IMR-90 (cell line): ENCODE results near the gene C2. TPM values are rescaled to one million over a fixed set of nuclear protein-coding genes. Genes with fewer than 3 reads are reported as not detected.

Experiments
- ATAC-seq: fragments of 200-7000 bp; cut with Tn5 transposase; 2 replicates; pipeline ENCODE4 v1.9.1; 2020; ENCODE audit warnings: low read depth, mild to moderate bottlenecking, moderate library complexity
- BruUV-seq: library from RNA; stranded (reverse); fragments of 400-500 nt; replicated peaks from 2 replicates; lab custom pipeline; 2021; lab: Mats Ljungman, UMichigan
- CTCF ChIA-PET: fragments of 300-600 bp; formaldehyde crosslinking; extraction: SDS; loops from one replicate; lab custom pipeline; 2021; ENCODE audit warnings: antibody characterized with exemption; lab: Yijun Ruan, JAX
- POLR2A ChIA-PET: fragments of 300-600 bp; sonication (Branson Sonifier 250); formaldehyde crosslinking; loops from one replicate; lab custom pipeline; 2022; ENCODE audit warnings: antibody characterized with exemption; ENCODE audit not compliant: unreplicated experiment; lab: Charles Lee
- DNase-seq: peaks from one replicate; pipeline ENCODE4 v3.0.0; 2013
- H2AFZ ChIP-seq: replicated peaks from 2 replicates; pipeline ENCODE3; 2013; ENCODE audit warnings: low read length, mild to moderate bottlenecking; ENCODE audit not compliant: poor library complexity
- H2AK5ac ChIP-seq: 2 replicates; pipeline ENCODE4 v1.6.1; 2013; ENCODE audit warnings: low read depth, low read length, inconsistent platforms
- H2AK9ac ChIP-seq: replicated peaks from 2 replicates; pipeline ENCODE3; 2013; ENCODE audit warnings: mild to moderate bottlenecking, low read depth, low read length, moderate library complexity; ENCODE audit not compliant: poor library complexity
- H2BK120ac ChIP-seq: 2 replicates; pipeline ENCODE4 v1.6.1; 2013; ENCODE audit warnings: low read depth, low read length, inconsistent platforms
- H2BK15ac ChIP-seq: 3 replicates; pipeline ENCODE4 v1.6.1; 2013; ENCODE audit warnings: low read depth, low read length, inconsistent platforms
- H2BK20ac ChIP-seq: 2 replicates; pipeline ENCODE4 v1.6.1; 2013; ENCODE audit warnings: low read depth, mild to moderate bottlenecking, inconsistent platforms, low read length, moderate library complexity
- H2BK5ac ChIP-seq: 2 replicates; pipeline ENCODE4 v1.6.1; 2013; ENCODE audit warnings: mild to moderate bottlenecking, low read depth, low read length, inconsistent platforms; ENCODE audit not compliant: poor library complexity, severe bottlenecking
- H3K14ac ChIP-seq: replicated peaks from 2 replicates; pipeline ENCODE4 v1.6.1; 2013; ENCODE audit warnings: low read depth, low read length, inconsistent platforms
- H3K18ac ChIP-seq: 2 replicates; pipeline ENCODE4 v1.6.1; 2013; ENCODE audit warnings: low read depth, low read length, control low read depth
- H3K23ac ChIP-seq: 2 replicates; pipeline ENCODE4 v1.6.1; 2013; ENCODE audit warnings: low read depth, low read length, inconsistent platforms
- H3K27ac ChIP-seq: 2 replicates; pipeline ENCODE4 v1.5.1; 2013; ENCODE audit warnings: mild to moderate bottlenecking, control low read depth, low read length; ENCODE audit not compliant: insufficient read depth
- H3K27me3 ChIP-seq: 2 replicates; pipeline ENCODE4 v1.6.1; 2013; ENCODE audit warnings: low read length; ENCODE audit not compliant: control insufficient read depth, insufficient read depth
- H3K36me3 ChIP-seq: 2 replicates; pipeline ENCODE4 v1.6.1; 2013; ENCODE audit warnings: low read length, mixed read lengths; ENCODE audit not compliant: control insufficient read depth, insufficient read depth
- H3K4ac ChIP-seq: 2 replicates; pipeline ENCODE4 v1.6.1; 2013; ENCODE audit warnings: low read depth, low read length, inconsistent platforms
- H3K4me1 ChIP-seq: 2 replicates; pipeline ENCODE4 v1.6.1; 2013; ENCODE audit warnings: low read length, mixed read lengths; ENCODE audit not compliant: control insufficient read depth, insufficient read depth
- H3K4me2 ChIP-seq: 2 replicates; pipeline ENCODE4 v1.6.1; 2013; ENCODE audit warnings: low read depth, mild to moderate bottlenecking, control low read depth, low read length, moderate library complexity
- H3K4me3 ChIP-seq: 2 replicates; pipeline ENCODE4 v1.5.1; 2013; ENCODE audit warnings: low read depth, mild to moderate bottlenecking, control low read depth, low read length, moderate library complexity; ENCODE audit not compliant: insufficient read depth
- H3K56ac ChIP-seq: 2 replicates; pipeline ENCODE4 v1.6.1; 2013; ENCODE audit warnings: low read length, inconsistent platforms; ENCODE audit not compliant: insufficient read depth; ENCODE audit errors: extremely low read depth
- H3K79me1 ChIP-seq, 2 experiments: 2 replicates each; pipeline ENCODE4 v1.6.1; 2013; ENCODE audit warnings: low read length in 2 of 2, inconsistent platforms in 1 of 2, low read depth in 1 of 2
- H3K9ac ChIP-seq: 2 replicates; pipeline ENCODE4 v1.6.1; 2013; ENCODE audit warnings: low read depth, low read length, control low read depth
- H3K9me1 ChIP-seq: 2 replicates; pipeline ENCODE4 v1.6.1; 2013; ENCODE audit warnings: low read length, inconsistent platforms; ENCODE audit not compliant: insufficient read depth
- H3K9me3 ChIP-seq: 2 replicates; pipeline ENCODE4 v1.6.1; 2013; ENCODE audit warnings: low read length; ENCODE audit not compliant: control insufficient read depth, insufficient read depth
- H4K20me1 ChIP-seq: 2 replicates; pipeline ENCODE4 v1.6.1; 2013; ENCODE audit warnings: low read length, inconsistent platforms; ENCODE audit not compliant: insufficient read depth
- H4K5ac ChIP-seq: 2 replicates; pipeline ENCODE4 v1.6.1; 2013; ENCODE audit warnings: mild to moderate bottlenecking, low read depth, low read length, control low read depth
- H4K8ac ChIP-seq, 2 experiments: 2 replicates each; pipeline ENCODE4 v1.6.1; 2013; ENCODE audit warnings: low read depth in 2 of 2, low read length in 2 of 2, control low read depth in 1 of 2, inconsistent platforms in 1 of 2
- H4K91ac ChIP-seq: 2 replicates; pipeline ENCODE4 v1.6.1; 2013; ENCODE audit warnings: low read depth, low read length, inconsistent platforms; ENCODE audit not compliant: insufficient read depth
- BHLHE40 ChIP-seq: fragments of 150-350 bp; IDR thresholded peaks from 2 replicates; pipeline ENCODE4 v1.6.1; 2016; ENCODE audit warnings: mild to moderate bottlenecking, low read depth, low read length
- CHD1 ChIP-seq: IDR thresholded peaks from 2 replicates; pipeline ENCODE4 v1.6.1; 2012; ENCODE audit warnings: low read depth, low read length, improper control_type of control experiment
- ELK1 ChIP-seq: fragments of 150-350 bp; IDR thresholded peaks from 2 replicates; pipeline ENCODE4 v1.6.1; 2016; ENCODE audit warnings: low read depth, mild to moderate bottlenecking, low read length, moderate library complexity, borderline replicate concordance
- FOS ChIP-seq: fragments of 150-350 bp; IDR thresholded peaks from 2 replicates; pipeline ENCODE4 v1.6.1; 2016; ENCODE audit warnings: low read depth, low read length
- MAFK ChIP-seq: IDR thresholded peaks from 2 replicates; pipeline ENCODE4 v1.6.1; 2012; ENCODE audit warnings: low read depth, low read length, improper control_type of control experiment
- MAZ ChIP-seq: IDR thresholded peaks from 2 replicates; pipeline ENCODE4 v1.6.1; 2012; ENCODE audit warnings: low read depth, mild to moderate bottlenecking, low read length, improper control_type of control experiment, moderate library complexity, borderline replicate concordance
- MXI1 ChIP-seq: IDR thresholded peaks from 2 replicates; pipeline ENCODE4 v1.6.1; 2012; ENCODE audit warnings: low read depth, mild to moderate bottlenecking, low read length, moderate library complexity, borderline replicate concordance
- NFE2L2 ChIP-seq: fragments of 150-350 bp; IDR thresholded peaks from 2 replicates; pipeline ENCODE4 v1.6.1; 2016; ENCODE audit warnings: low read depth, mild to moderate bottlenecking, low read length
- POLR2A ChIP-seq: IDR thresholded peaks from 2 replicates; pipeline ENCODE4 v1.6.1; 2012; ENCODE audit warnings: mild to moderate bottlenecking, low read depth, low read length
- RAD21 ChIP-seq: IDR thresholded peaks from 2 replicates; pipeline ENCODE4 v1.6.1; 2012; ENCODE audit warnings: low read length, improper control_type of control experiment
- RCOR1 ChIP-seq: IDR thresholded peaks from 2 replicates; pipeline ENCODE4 v1.6.1; 2012; ENCODE audit warnings: mild to moderate bottlenecking, low read length, improper control_type of control experiment; ENCODE audit not compliant: insufficient replicate concordance
- RFX5 ChIP-seq: IDR thresholded peaks from 2 replicates; pipeline ENCODE4 v1.8.0; 2012; ENCODE audit warnings: low read depth, mild to moderate bottlenecking, low read length, moderate library complexity
- SMC3 ChIP-seq: fragments of 150-350 bp; IDR thresholded peaks from 2 replicates; pipeline ENCODE4 v1.6.1; 2016; ENCODE audit warnings: low read depth, mild to moderate bottlenecking, antibody characterized with exemption, low read length, moderate library complexity
- USF2 ChIP-seq: fragments of 150-350 bp; IDR thresholded peaks from 2 replicates; pipeline ENCODE4 v1.6.1; 2017; ENCODE audit warnings: mild to moderate bottlenecking, antibody characterized with exemption, low read length, low read depth
- WGBS, 2 experiments: methylation state at CpG; one replicate each; pipeline versions ENCODE4 v1.1.5 to v1.1.7; 2013; ENCODE audit warnings: missing lambda C conversion rate in 2 of 2; ENCODE audit not compliant: insufficient read length in 1 of 2; ENCODE audit errors: extremely low coverage in 2 of 2; 5-methylcytosine and 5-hydroxymethylcytosine counted together
- dilution Hi-C: fragments of 300-500 bp; cut with HindIII; formaldehyde crosslinking; loops from one replicate; pipeline ENCODE4 v1.14.3; 2018; ENCODE audit warnings: low sequenced_read_pairs; ENCODE audit not compliant: unreplicated experiment
- in situ Hi-C: fragments of 300-500 bp; cut with MboI; formaldehyde crosslinking; loops from 3 replicates; pipeline ENCODE4 v1.14.3; 2019; ENCODE audit warnings: low sequenced_read_pairs, inconsistent platforms, mixed read lengths
- intact Hi-C: fragments of 100-400 bp; cut with micrococcal nuclease; formaldehyde crosslinking; loops from 2 replicates; pipeline ENCODE4 v1.10.0; 2022
- polyA plus RNA-seq, 3 experiments: library from polyadenylated mRNA; depleted of rRNA; stranded (reverse); fragments of >200 nt; gene quantifications; 2 replicates each; pipeline ENCODE4 v1.2.3, GENCODE V29; 2012; ENCODE audit warnings: low replicate concordance in 1 of 3
- total RNA-seq: library from RNA; depleted of rRNA; stranded (reverse); fragments of >200 nt; gene quantifications from 2 replicates; pipeline ENCODE4 v1.2.3, GENCODE V29; 2012
- TF ChIP-seq, protein P1 (sequence below): conservative IDR thresholded peaks from 2 replicates; pipeline ENCODE4 v1.5.1; 2012; ENCODE audit warnings: mild to moderate bottlenecking, low read depth, low read length, improper control_type of control experiment

Gene C2
- total and polyA plus RNA-seq, 2 of the 4 experiments (the other 2 are of a cell fraction) = 0.18 to 0.19 TPM

GRCh38 chr6:31878222-31878621, 49.3 kb upstream of the C2 start (continued):
- TF ChIP-seq, protein P1, sequence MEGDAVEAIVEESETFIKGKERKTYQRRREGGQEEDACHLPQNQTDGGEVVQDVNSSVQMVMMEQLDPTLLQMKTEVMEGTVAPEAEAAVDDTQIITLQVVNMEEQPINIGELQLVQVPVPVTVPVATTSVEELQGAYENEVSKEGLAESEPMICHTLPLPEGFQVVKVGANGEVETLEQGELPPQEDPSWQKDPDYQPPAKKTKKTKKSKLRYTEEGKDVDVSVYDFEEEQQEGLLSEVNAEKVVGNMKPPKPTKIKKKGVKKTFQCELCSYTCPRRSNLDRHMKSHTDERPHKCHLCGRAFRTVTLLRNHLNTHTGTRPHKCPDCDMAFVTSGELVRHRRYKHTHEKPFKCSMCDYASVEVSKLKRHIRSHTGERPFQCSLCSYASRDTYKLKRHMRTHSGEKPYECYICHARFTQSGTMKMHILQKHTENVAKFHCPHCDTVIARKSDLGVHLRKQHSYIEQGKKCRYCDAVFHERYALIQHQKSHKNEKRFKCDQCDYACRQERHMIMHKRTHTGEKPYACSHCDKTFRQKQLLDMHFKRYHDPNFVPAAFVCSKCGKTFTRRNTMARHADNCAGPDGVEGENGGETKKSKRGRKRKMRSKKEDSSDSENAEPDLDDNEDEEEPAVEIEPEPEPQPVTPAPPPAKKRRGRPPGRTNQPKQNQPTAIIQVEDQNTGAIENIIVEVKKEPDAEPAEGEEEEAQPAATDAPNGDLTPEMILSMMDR = no peak
- no peak for TF ChIP-seq CHD1
- TF ChIP-seq SMC3 = no peak

DNA sequence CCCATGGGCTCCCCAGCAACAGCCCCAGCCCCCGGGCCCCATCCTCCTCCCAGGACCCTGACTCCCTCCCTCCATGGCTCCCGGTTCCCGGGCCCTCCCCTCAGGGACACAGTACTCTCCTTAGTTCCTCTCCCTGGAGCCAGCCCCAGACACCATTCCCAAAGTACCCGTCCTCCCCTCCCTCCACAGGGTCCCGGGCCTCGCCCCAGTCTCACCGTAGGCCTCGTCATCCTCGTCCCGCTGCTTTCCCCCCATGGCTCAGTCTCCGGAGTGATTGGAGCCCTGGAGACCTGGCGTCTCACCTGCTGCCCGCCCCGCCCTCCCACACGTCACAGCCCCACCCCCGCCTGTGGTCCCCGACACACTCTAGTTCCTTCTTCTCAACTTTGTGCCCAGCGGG, 48.8 kb upstream of the C2 start, which contains the start of gene SLC44A4:
SLC44A4 (minus strand) TSS at position 272 of the 400 bp plus-strand sequence; CDS start at position 255, 17 bp downstream.
- dilution Hi-C loops (no loop called here), intact Hi-C loops (no loop called here), in situ Hi-C loops (no loop called here)
- H2BK20ac ChIP-seq = no peak within 1 kb of the TSS
- H3K4me1 ChIP-seq = peaks cover 10% of the 10 kb centered on the region
- H3K23ac ChIP-seq = no peak within 1 kb of the TSS
- no peak within 1 kb of the TSS for H4K91ac ChIP-seq
- no peak within 1 kb of the TSS for H3K4me3 ChIP-seq
- CTCF ChIA-PET = no interaction called here
- no peak within 1 kb of the TSS for H3K14ac ChIP-seq
- H3K9ac ChIP-seq = no peak within 1 kb of the TSS
- no peak within 1 kb of the TSS for H2BK120ac ChIP-seq
- no peak within 1 kb of the TSS for H3K4ac ChIP-seq
- DNase-seq = no peak
- H2BK5ac ChIP-seq = no peak within 1 kb of the TSS
- no peak within 1 kb of the TSS for H3K18ac ChIP-seq
- POLR2A ChIA-PET = no interaction called here
- BruUV-seq = no TSS peak
- H3K27me3 ChIP-seq = no peaks in the 10 kb centered on the region
- no peak within 1 kb of the TSS for H3K56ac ChIP-seq
- no CpG with 5 or more reads among the region's 18 CpGs for WGBS, 2 experiments
- no peaks in the 10 kb centered on the region for H3K9me3 ChIP-seq
- H2AK5ac ChIP-seq = no peak within 1 kb of the TSS
- H3K36me3 ChIP-seq = peaks cover 39% of the 10 kb centered on the region
- H3K9me1 ChIP-seq = 0 out of 2 replicates have a peak, but pooled peaks cover 2% of the 10 kb centered on the region
- no peaks in the 10 kb centered on the region for H3K79me1 ChIP-seq
- H4K5ac ChIP-seq = no peak within 1 kb of the TSS
- no peak for ATAC-seq
- 0 out of 2 replicates have a peak, but pooled peaks cover 2% of the 10 kb centered on the region for H4K20me1 ChIP-seq
- H4K8ac ChIP-seq = no peak within 1 kb of the TSS
- H3K27ac ChIP-seq = no peak within 1 kb of the TSS
- no peak within 1 kb of the TSS for H3K4me2 ChIP-seq
- H2BK15ac ChIP-seq = no peak within 1 kb of the TSS
- no peak within 1 kb of the TSS for H2AK9ac ChIP-seq
- no peak for TF ChIP-seq FOS
- no peak for TF ChIP-seq RAD21
- no peak for TF ChIP-seq ELK1
- no peak for TF ChIP-seq CHD1
- TF ChIP-seq NFE2L2 = no peak
- no peak for TF ChIP-seq RFX5
- TF ChIP-seq MXI1 = no peak
- no peak for TF ChIP-seq BHLHE40
- no peak for TF ChIP-seq MAZ
- no peak for TF ChIP-seq SMC3
- no peak for TF ChIP-seq MAFK
- no peak for TF ChIP-seq POLR2A
- TF ChIP-seq USF2 = no peak
- TF ChIP-seq RCOR1 = no peak
- H2AFZ ChIP-seq = peak within 1 kb of the TSS; percentile 17
